Vagina (tissue), 2 donors: Measurements from ENCODE around the gene ZNF280B.

Experiments
- POLR2A ChIP-seq, 2 donors: fragments of 450-650 bp; IDR thresholded peaks; one replicate each; pipeline ENCODE4 v1.6.1; 2017; ENCODE audit warnings: antibody characterized with exemption in 2 of 2, mild to moderate bottlenecking in 2 of 2, moderate library complexity in 2 of 2
- POLR2AphosphoS5 ChIP-seq, 2 donors: sonication (generic); formaldehyde crosslinking; IDR thresholded peaks; one replicate each; pipeline ENCODE4 v1.9.0; 2017; ENCODE audit warnings: antibody characterized with exemption in 2 of 2, mild to moderate bottlenecking in 2 of 2, low read depth in 1 of 2; ENCODE audit not compliant: insufficient read depth in 1 of 2
- TF ChIP-seq, protein P1 (sequence below), 3 experiments: fragments of 450-650 bp in 2 of 3; fragments of 200-600 bp in 1 of 3; sonication (generic) in 1 of 3; IDR thresholded peaks; one replicate each; pipeline ENCODE4 v1.5.1; 2017 to 2019; ENCODE audit warnings: antibody characterized with exemption in 3 of 3, mild to moderate bottlenecking in 2 of 3, moderate library complexity in 2 of 3

DNA sequence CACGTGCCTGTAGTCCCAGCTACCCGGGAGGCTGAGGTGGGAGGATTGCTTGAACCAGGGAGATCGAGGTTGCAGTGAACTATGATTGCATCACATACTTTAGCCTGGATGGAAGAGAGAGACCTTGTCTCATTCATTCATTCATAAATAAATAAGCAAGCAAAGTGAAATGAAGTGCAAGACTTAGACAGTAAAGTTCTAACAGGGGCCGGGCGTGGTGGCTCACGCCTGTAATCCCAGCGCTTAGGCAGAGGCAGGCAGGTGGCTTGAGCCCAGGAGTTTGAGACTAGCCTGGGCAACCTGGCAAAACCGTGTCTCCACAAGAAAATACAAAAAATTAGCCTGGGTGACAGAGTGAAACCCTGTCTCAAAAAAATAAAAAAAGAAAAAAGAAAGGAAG lies 13.1 kb upstream of the ZNF280B start:
- TF ChIP-seq, protein P1, sequence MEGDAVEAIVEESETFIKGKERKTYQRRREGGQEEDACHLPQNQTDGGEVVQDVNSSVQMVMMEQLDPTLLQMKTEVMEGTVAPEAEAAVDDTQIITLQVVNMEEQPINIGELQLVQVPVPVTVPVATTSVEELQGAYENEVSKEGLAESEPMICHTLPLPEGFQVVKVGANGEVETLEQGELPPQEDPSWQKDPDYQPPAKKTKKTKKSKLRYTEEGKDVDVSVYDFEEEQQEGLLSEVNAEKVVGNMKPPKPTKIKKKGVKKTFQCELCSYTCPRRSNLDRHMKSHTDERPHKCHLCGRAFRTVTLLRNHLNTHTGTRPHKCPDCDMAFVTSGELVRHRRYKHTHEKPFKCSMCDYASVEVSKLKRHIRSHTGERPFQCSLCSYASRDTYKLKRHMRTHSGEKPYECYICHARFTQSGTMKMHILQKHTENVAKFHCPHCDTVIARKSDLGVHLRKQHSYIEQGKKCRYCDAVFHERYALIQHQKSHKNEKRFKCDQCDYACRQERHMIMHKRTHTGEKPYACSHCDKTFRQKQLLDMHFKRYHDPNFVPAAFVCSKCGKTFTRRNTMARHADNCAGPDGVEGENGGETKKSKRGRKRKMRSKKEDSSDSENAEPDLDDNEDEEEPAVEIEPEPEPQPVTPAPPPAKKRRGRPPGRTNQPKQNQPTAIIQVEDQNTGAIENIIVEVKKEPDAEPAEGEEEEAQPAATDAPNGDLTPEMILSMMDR (IDR thresholded peaks at IDR 0.05): no peak
- TF ChIP-seq POLR2AphosphoS5 (IDR thresholded peaks at IDR 0.05; ENCODE audit: insufficient read depth in 1 of 2, low read depth in 1 of 2): no peak
- no peak for TF ChIP-seq POLR2A (IDR thresholded peaks at IDR 0.05)
